H1 (cell line): ENCODE data around the gene RAD52. TPM values are rescaled to one million over a fixed set of nuclear protein-coding genes. Genes with fewer than 3 reads are reported as not detected.

ENCODE experiments used
- PHF8 ChIP-seq: fragments of 200-600 bp; sonication (generic); conservative IDR thresholded peaks from 2 replicates; pipeline ENCODE4 v1.7.1; 2012; ENCODE audit warnings: low read depth, mild to moderate bottlenecking, inconsistent platforms, low read length, moderate library complexity
- polyA plus RNA-seq, 7 experiments: library from polyadenylated mRNA; depleted of rRNA in 3 of 7; stranded (reverse) in 5 of 7; unstranded in 2 of 7; fragments of >200 nt in 5 of 7; fragments of 200-250 nt in 2 of 7; gene quantifications; 1 replicate in 5 of 7; 2 replicates in 1 of 7; 4 replicates in 1 of 7; pipeline versions ENCODE4 v1.2.1 to v1.2.3, GENCODE V29; 2011 to 2013; ENCODE audit warnings: missing spikeins in 2 of 7, mixed read lengths in 2 of 7
- total RNA-seq: library from RNA; stranded (reverse); fragmentation: NEBNext Ultra II Directional; extraction: Animal tissue kit (Norgen Biotek cat#: 25700); gene quantifications from 2 replicates; pipeline ENCODE4 v1.2.1, GENCODE V29; 2021

Gene RAD52
- total and polyA plus RNA-seq, 2 of the 8 experiments (the other 6 are each of a cell fraction or from before 2014, with no cell fraction given), result 12.5 to 14.3 TPM

DNA sequence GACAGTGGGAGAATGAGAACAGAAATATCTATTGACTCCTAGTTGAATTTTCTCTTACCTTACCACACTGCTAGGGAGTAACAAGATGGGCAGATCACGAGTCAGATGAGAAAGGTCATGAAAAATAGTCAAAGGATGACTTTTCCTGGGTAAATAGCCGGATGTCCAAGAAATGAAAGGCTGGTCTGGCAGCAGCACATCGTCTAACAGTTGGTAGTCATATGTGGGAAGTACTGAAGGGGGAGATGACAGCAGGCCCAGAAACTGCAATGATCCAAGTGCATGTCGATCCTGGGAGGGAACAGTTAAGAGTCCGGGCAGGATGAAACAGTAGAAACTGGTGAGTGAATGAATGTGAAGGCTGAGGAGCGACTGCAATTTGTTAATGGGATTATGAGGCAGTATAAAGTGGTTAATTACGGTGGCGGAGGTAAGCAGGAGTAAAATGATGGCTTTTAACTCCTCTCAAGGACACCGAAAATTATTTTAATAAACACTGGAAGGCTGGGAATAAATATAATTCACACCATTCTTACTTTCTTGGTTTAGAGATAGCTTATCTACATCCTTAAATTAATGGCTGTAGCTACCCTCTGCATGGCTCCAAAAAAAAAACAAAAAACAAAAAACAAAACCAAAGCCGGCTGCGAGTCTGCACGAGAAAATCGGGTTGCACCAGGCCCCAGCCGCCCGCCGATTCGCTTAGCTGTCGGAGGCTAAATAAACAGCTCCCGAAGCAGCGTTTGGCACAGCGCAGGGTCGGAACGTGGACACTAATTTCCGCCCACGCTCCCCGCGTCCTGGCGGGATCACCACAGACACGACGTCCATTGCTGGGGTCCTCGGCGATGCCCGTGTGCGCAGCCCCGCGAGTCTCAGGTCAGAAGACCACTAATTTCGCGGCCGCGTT is 40.5 kb upstream of the RAD52 start (continued):
- TF ChIP-seq PHF8, result no peak
